HG02970 (cell line): ENCODE data around the gene B4GALT4.
"Not testable (repeated sequence)": the region's sequence is repeated elsewhere in the genome, so short reads cannot be mapped to it uniquely, and the experiment has no call there.

Experiments used
- ATAC-seq: cut with Tn5 transposase; IDR thresholded peaks from one replicate; pipeline ENCODE4 v1.9.1; 2021; ENCODE audit warnings: mild to moderate bottlenecking, moderate library complexity, moderate number of reproducible peaks; ENCODE audit not compliant: unreplicated experiment, low FRiP score

The B4GALT4 gene

GRCh38 chr3:119240591-119241434 lies at the start of gene B4GALT4:
B4GALT4 (minus strand) TSS chr3:119240878; CDS start chr3:119230099, 10,779 bp downstream.
- peak; percentile 91 for ATAC-seq

GRCh38 chr3:119289404-119289770 lies 48.7 kb upstream of the B4GALT4 start:
- no peak for ATAC-seq

GRCh38 chr3:119288669-119289403 lies 48.2 kb upstream of the B4GALT4 start:
- ATAC-seq: no peak

- ATAC-seq: no peak
Measured at GRCh38 chr3:119279584-119280243, 39.0 kb upstream of the B4GALT4 start.

- no peak for ATAC-seq
Measured at GRCh38 chr3:119279101-119279554, 38.5 kb upstream of the B4GALT4 start.

GRCh38 chr3:119276680-119277079 lies 36.0 kb upstream of the B4GALT4 start:
- ATAC-seq: no peak

GRCh38 chr3:119270212-119270611 lies 29.5 kb upstream of the B4GALT4 start:
- ATAC-seq: not testable (repeated sequence)

GRCh38 chr3:119261055-119261454 lies 20.4 kb upstream of the B4GALT4 start:
- no peak for ATAC-seq

GRCh38 chr3:119259821-119260220 lies 19.1 kb upstream of the B4GALT4 start:
- no peak for ATAC-seq

GRCh38 chr3:119258915-119259314 lies 18.2 kb upstream of the B4GALT4 start:
- peak; percentile 66 for ATAC-seq

GRCh38 chr3:119257654-119258410 lies 17.2 kb upstream of the B4GALT4 start:
- no peak for ATAC-seq

- no peak for ATAC-seq
Measured at GRCh38 chr3:119257111-119257510, 16.4 kb upstream of the B4GALT4 start.

- no peak for ATAC-seq
Measured at GRCh38 chr3:119255214-119255613, 14.5 kb upstream of the B4GALT4 start.

GRCh38 chr3:119245778-119246177 lies 5.1 kb upstream of the B4GALT4 start:
- no peak for ATAC-seq

- no peak for ATAC-seq
Measured at GRCh38 chr3:119243712-119244111, 3.0 kb upstream of the B4GALT4 start.

GRCh38 chr3:119243058-119243529 lies 2.4 kb upstream of the B4GALT4 start:
- ATAC-seq: not testable (repeated sequence)

GRCh38 chr3:119242387-119243057 lies 1.8 kb upstream of the B4GALT4 start:
- not testable (repeated sequence) for ATAC-seq

GRCh38 chr3:119240101-119240590 lies 532 bp downstream of the B4GALT4 start:
- peak; percentile 12 for ATAC-seq

- no peak for ATAC-seq
Measured at GRCh38 chr3:119239206-119239820, 1.4 kb downstream of the B4GALT4 start.
